Suprapubic skin (tissue), 4 donors: ENCODE data around the gene PAX5. TPM values are rescaled to one million over a fixed set of nuclear protein-coding genes. Genes with fewer than 3 reads are reported as not detected.

ENCODE experiments used
- DNase-seq, 2 donors: peaks; one replicate each; pipeline ENCODE4 v3.0.0-alpha.2; 2019; ENCODE audit warnings: low spot score in 2 of 2
- H3K27ac ChIP-seq: fragments of 200-600 bp; sonication (generic); one replicate; pipeline ENCODE4 v1.5.1; 2019
- H3K27me3 ChIP-seq: fragments of 200-600 bp; sonication (generic); one replicate; pipeline ENCODE4 v1.5.1; 2019
- H3K36me3 ChIP-seq: fragments of 200-600 bp; sonication (generic); one replicate; pipeline ENCODE4 v1.5.1; 2019
- H3K4me1 ChIP-seq: fragments of 200-600 bp; sonication (generic); one replicate; pipeline ENCODE4 v1.5.1; 2019
- H3K4me3 ChIP-seq: fragments of 200-600 bp; sonication (generic); one replicate; pipeline ENCODE4 v1.5.1; 2019; ENCODE audit warnings: mild to moderate bottlenecking
- H3K9me3 ChIP-seq: fragments of 200-600 bp; sonication (generic); one replicate; pipeline ENCODE4 v1.5.1; 2019
- CTCF ChIP-seq, 2 donors: fragments of 200-600 bp in 1 of 2; fragments of 450-650 bp in 1 of 2; sonication (generic) in 1 of 2; IDR thresholded peaks; one replicate each; pipeline ENCODE4 v1.5.1; 2016 to 2019; ENCODE audit warnings: antibody characterized with exemption in 2 of 2, mild to moderate bottlenecking in 1 of 2, moderate library complexity in 1 of 2
- EP300 ChIP-seq: sonication (generic); formaldehyde crosslinking; IDR thresholded peaks from one replicate; pipeline ENCODE4 v1.6.1; 2017; ENCODE audit warnings: antibody characterized with exemption
- POLR2A ChIP-seq, 2 donors: fragments of 450-650 bp; IDR thresholded peaks; one replicate each; pipeline ENCODE4 v1.6.1; 2017; ENCODE audit warnings: antibody characterized with exemption in 2 of 2, mild to moderate bottlenecking in 2 of 2, moderate library complexity in 2 of 2
- POLR2AphosphoS5 ChIP-seq, 3 donors: sonication (generic); formaldehyde crosslinking; IDR thresholded peaks; one replicate each; pipeline ENCODE4 v1.6.1; 2017; ENCODE audit warnings: antibody characterized with exemption in 3 of 3
- WGBS: methylation state at CpG from one replicate; pipeline ENCODE4 v1.1.5; 2018; 5-methylcytosine and 5-hydroxymethylcytosine counted together
- total RNA-seq, 4 donors: library from RNA; depleted of rRNA; stranded (reverse); fragments of >200 nt; gene quantifications; one replicate each; pipeline ENCODE4 v1.1.0, GENCODE V29; 2016

The PAX5 gene
- total RNA-seq, 4 donors from 2014 or later = 0.04 TPM; not detected in 3

GRCh38 chr9:37053684-37054362 is 19.8 kb upstream of the PAX5 start:
- TF ChIP-seq POLR2AphosphoS5 (IDR thresholded peaks at IDR 0.05) (no peak), EP300 (no peak), POLR2A (IDR thresholded peaks at IDR 0.05) (no peak), CTCF (IDR thresholded peaks at IDR 0.05) (no peak)
- DNase-seq = no peak
- Histone ChIP-seq H3K4me1 (no peaks in the 10 kb centered on the region), H3K9me3 (no peaks in the 10 kb centered on the region), H3K27ac (no peak overlapping the region), H3K27me3 (peaks cover 70% of the 10 kb centered on the region), H3K36me3 (no peaks in the 10 kb centered on the region), H3K4me3 (no peak overlapping the region)
- 54% methylated on average over 5 of the region's 5 CpGs for WGBS

GRCh38 chr9:37046683-37047082 is 12.6 kb upstream of the PAX5 start:
- WGBS = 87% methylated on average over 7 of the region's 7 CpGs
- no peaks in the 10 kb centered on the region for H3K4me1 ChIP-seq
- H3K4me3 ChIP-seq = no peak overlapping the region
- H3K36me3 ChIP-seq = no peaks in the 10 kb centered on the region
- peaks cover 73% of the 10 kb centered on the region for H3K27me3 ChIP-seq
- no peak overlapping the region for H3K27ac ChIP-seq
- DNase-seq = no peak
- TF ChIP-seq CTCF (IDR thresholded peaks at IDR 0.05) (no peak), POLR2AphosphoS5 (IDR thresholded peaks at IDR 0.05) (no peak), POLR2A (IDR thresholded peaks at IDR 0.05) (no peak), EP300 (no peak)
- H3K9me3 ChIP-seq = no peaks in the 10 kb centered on the region

GRCh38 chr9:37042421-37042820 is 8.4 kb upstream of the PAX5 start:
- no peaks in the 10 kb centered on the region for H3K36me3 ChIP-seq
- H3K27ac ChIP-seq = no peak overlapping the region
- DNase-seq = no peak
- TF ChIP-seq EP300 (no peak), CTCF (IDR thresholded peaks at IDR 0.05) (no peak), POLR2A (IDR thresholded peaks at IDR 0.05) (no peak), POLR2AphosphoS5 (IDR thresholded peaks at IDR 0.05) (no peak)
- H3K4me1 ChIP-seq = peaks cover 7% of the 10 kb centered on the region
- whole genome bisulfite sequencing = 77% methylated on average over 3 of the region's 3 CpGs
- no peaks in the 10 kb centered on the region for H3K9me3 ChIP-seq
- peaks cover 93% of the 10 kb centered on the region for H3K27me3 ChIP-seq
- H3K4me3 ChIP-seq = no peak overlapping the region

- Histone ChIP-seq H3K4me1 (peaks cover 25% of the 10 kb centered on the region), H3K4me3 (no peak overlapping the region), H3K9me3 (no peaks in the 10 kb centered on the region), H3K36me3 (no peaks in the 10 kb centered on the region), H3K27ac (no peak overlapping the region), H3K27me3 (peaks cover 97% of the 10 kb centered on the region)
- no peak for DNase-seq
- no peak for TF ChIP-seq POLR2AphosphoS5 (IDR thresholded peaks at IDR 0.05)
- TF ChIP-seq EP300 = no peak
- no peak for TF ChIP-seq POLR2A (IDR thresholded peaks at IDR 0.05)
- no peak for TF ChIP-seq CTCF (IDR thresholded peaks at IDR 0.05)
- 76% methylated on average over 8 of the region's 8 CpGs for WGBS
Measured at GRCh38 chr9:37040508-37041127, 6.5 kb upstream of the PAX5 start.

GRCh38 chr9:37038943-37039464 is 4.9 kb upstream of the PAX5 start:
- WGBS = 46% methylated on average over 14 of the region's 14 CpGs
- Histone ChIP-seq H3K27ac (no peak overlapping the region), H3K36me3 (no peaks in the 10 kb centered on the region), H3K27me3 (peaks cover 98% of the 10 kb centered on the region), H3K4me1 (peaks cover 41% of the 10 kb centered on the region), H3K9me3 (no peaks in the 10 kb centered on the region), H3K4me3 (no peak overlapping the region)
- DNase-seq = no peak
- no peak for TF ChIP-seq EP300
- TF ChIP-seq POLR2A (IDR thresholded peaks at IDR 0.05) = no peak
- TF ChIP-seq CTCF (IDR thresholded peaks at IDR 0.05) = no peak
- TF ChIP-seq POLR2AphosphoS5 (IDR thresholded peaks at IDR 0.05) = no peak
